IMR-90 (cell line): ENCODE measurements around the gene ST6GALNAC5. TPM values are rescaled to one million over a fixed set of nuclear protein-coding genes. Genes with fewer than 3 reads are reported as not detected.

Source experiments
- ATAC-seq: fragments of 200-7000 bp; cut with Tn5 transposase; 2 replicates; pipeline ENCODE4 v1.9.1; 2020; ENCODE audit warnings: low read depth, mild to moderate bottlenecking, moderate library complexity
- BruUV-seq: library from RNA; stranded (reverse); fragments of 400-500 nt; replicated peaks from 2 replicates; lab custom pipeline; 2021; lab: Mats Ljungman, UMichigan
- CTCF ChIA-PET: fragments of 300-600 bp; formaldehyde crosslinking; extraction: SDS; loops from one replicate; lab custom pipeline; 2021; ENCODE audit warnings: antibody characterized with exemption; lab: Yijun Ruan, JAX
- POLR2A ChIA-PET: fragments of 300-600 bp; sonication (Branson Sonifier 250); formaldehyde crosslinking; loops from one replicate; lab custom pipeline; 2022; ENCODE audit warnings: antibody characterized with exemption; ENCODE audit not compliant: unreplicated experiment; lab: Charles Lee
- DNase-seq: peaks from one replicate; pipeline ENCODE4 v3.0.0; 2013
- H2AFZ ChIP-seq: replicated peaks from 2 replicates; pipeline ENCODE3; 2013; ENCODE audit warnings: low read length, mild to moderate bottlenecking; ENCODE audit not compliant: poor library complexity
- H2AK5ac ChIP-seq: 2 replicates; pipeline ENCODE4 v1.6.1; 2013; ENCODE audit warnings: low read depth, low read length, inconsistent platforms
- H2AK9ac ChIP-seq: replicated peaks from 2 replicates; pipeline ENCODE3; 2013; ENCODE audit warnings: mild to moderate bottlenecking, low read depth, low read length, moderate library complexity; ENCODE audit not compliant: poor library complexity
- H2BK120ac ChIP-seq: 2 replicates; pipeline ENCODE4 v1.6.1; 2013; ENCODE audit warnings: low read depth, low read length, inconsistent platforms
- H2BK15ac ChIP-seq: 3 replicates; pipeline ENCODE4 v1.6.1; 2013; ENCODE audit warnings: low read depth, low read length, inconsistent platforms
- H2BK20ac ChIP-seq: 2 replicates; pipeline ENCODE4 v1.6.1; 2013; ENCODE audit warnings: low read depth, mild to moderate bottlenecking, inconsistent platforms, low read length, moderate library complexity
- H2BK5ac ChIP-seq: 2 replicates; pipeline ENCODE4 v1.6.1; 2013; ENCODE audit warnings: mild to moderate bottlenecking, low read depth, low read length, inconsistent platforms; ENCODE audit not compliant: poor library complexity, severe bottlenecking
- H3K14ac ChIP-seq: replicated peaks from 2 replicates; pipeline ENCODE4 v1.6.1; 2013; ENCODE audit warnings: low read depth, low read length, inconsistent platforms
- H3K18ac ChIP-seq: 2 replicates; pipeline ENCODE4 v1.6.1; 2013; ENCODE audit warnings: low read depth, low read length, control low read depth
- H3K23ac ChIP-seq: 2 replicates; pipeline ENCODE4 v1.6.1; 2013; ENCODE audit warnings: low read depth, low read length, inconsistent platforms
- H3K27ac ChIP-seq: 2 replicates; pipeline ENCODE4 v1.5.1; 2013; ENCODE audit warnings: mild to moderate bottlenecking, control low read depth, low read length; ENCODE audit not compliant: insufficient read depth
- H3K27me3 ChIP-seq: 2 replicates; pipeline ENCODE4 v1.6.1; 2013; ENCODE audit warnings: low read length; ENCODE audit not compliant: control insufficient read depth, insufficient read depth
- H3K36me3 ChIP-seq: 2 replicates; pipeline ENCODE4 v1.6.1; 2013; ENCODE audit warnings: low read length, mixed read lengths; ENCODE audit not compliant: control insufficient read depth, insufficient read depth
- H3K4ac ChIP-seq: 2 replicates; pipeline ENCODE4 v1.6.1; 2013; ENCODE audit warnings: low read depth, low read length, inconsistent platforms
- H3K4me1 ChIP-seq: 2 replicates; pipeline ENCODE4 v1.6.1; 2013; ENCODE audit warnings: low read length, mixed read lengths; ENCODE audit not compliant: control insufficient read depth, insufficient read depth
- H3K4me2 ChIP-seq: 2 replicates; pipeline ENCODE4 v1.6.1; 2013; ENCODE audit warnings: low read depth, mild to moderate bottlenecking, control low read depth, low read length, moderate library complexity
- H3K4me3 ChIP-seq: 2 replicates; pipeline ENCODE4 v1.5.1; 2013; ENCODE audit warnings: low read depth, mild to moderate bottlenecking, control low read depth, low read length, moderate library complexity; ENCODE audit not compliant: insufficient read depth
- H3K56ac ChIP-seq: 2 replicates; pipeline ENCODE4 v1.6.1; 2013; ENCODE audit warnings: low read length, inconsistent platforms; ENCODE audit not compliant: insufficient read depth; ENCODE audit errors: extremely low read depth
- H3K79me1 ChIP-seq, 2 experiments: 2 replicates each; pipeline ENCODE4 v1.6.1; 2013; ENCODE audit warnings: low read length in 2 of 2, inconsistent platforms in 1 of 2, low read depth in 1 of 2
- H3K9ac ChIP-seq: 2 replicates; pipeline ENCODE4 v1.6.1; 2013; ENCODE audit warnings: low read depth, low read length, control low read depth
- H3K9me1 ChIP-seq: 2 replicates; pipeline ENCODE4 v1.6.1; 2013; ENCODE audit warnings: low read length, inconsistent platforms; ENCODE audit not compliant: insufficient read depth
- H3K9me3 ChIP-seq: 2 replicates; pipeline ENCODE4 v1.6.1; 2013; ENCODE audit warnings: low read length; ENCODE audit not compliant: control insufficient read depth, insufficient read depth
- H4K20me1 ChIP-seq: 2 replicates; pipeline ENCODE4 v1.6.1; 2013; ENCODE audit warnings: low read length, inconsistent platforms; ENCODE audit not compliant: insufficient read depth
- H4K5ac ChIP-seq: 2 replicates; pipeline ENCODE4 v1.6.1; 2013; ENCODE audit warnings: mild to moderate bottlenecking, low read depth, low read length, control low read depth
- H4K8ac ChIP-seq, 2 experiments: 2 replicates each; pipeline ENCODE4 v1.6.1; 2013; ENCODE audit warnings: low read depth in 2 of 2, low read length in 2 of 2, control low read depth in 1 of 2, inconsistent platforms in 1 of 2
- H4K91ac ChIP-seq: 2 replicates; pipeline ENCODE4 v1.6.1; 2013; ENCODE audit warnings: low read depth, low read length, inconsistent platforms; ENCODE audit not compliant: insufficient read depth
- CEBPB ChIP-seq: IDR thresholded peaks from 2 replicates; pipeline ENCODE4 v1.6.1; 2012; ENCODE audit warnings: low read depth, low read length, improper control_type of control experiment
- SMC3 ChIP-seq: fragments of 150-350 bp; IDR thresholded peaks from 2 replicates; pipeline ENCODE4 v1.6.1; 2016; ENCODE audit warnings: low read depth, mild to moderate bottlenecking, antibody characterized with exemption, low read length, moderate library complexity
- WGBS, 2 experiments: methylation state at CpG; one replicate each; pipeline versions ENCODE4 v1.1.5 to v1.1.7; 2013; ENCODE audit warnings: missing lambda C conversion rate in 2 of 2; ENCODE audit not compliant: insufficient read length in 1 of 2; ENCODE audit errors: extremely low coverage in 2 of 2; 5-methylcytosine and 5-hydroxymethylcytosine counted together
- dilution Hi-C: fragments of 300-500 bp; cut with HindIII; formaldehyde crosslinking; loops from one replicate; pipeline ENCODE4 v1.14.3; 2018; ENCODE audit warnings: low sequenced_read_pairs; ENCODE audit not compliant: unreplicated experiment
- in situ Hi-C: fragments of 300-500 bp; cut with MboI; formaldehyde crosslinking; loops from 3 replicates; pipeline ENCODE4 v1.14.3; 2019; ENCODE audit warnings: low sequenced_read_pairs, inconsistent platforms, mixed read lengths
- intact Hi-C: fragments of 100-400 bp; cut with micrococcal nuclease; formaldehyde crosslinking; loops from 2 replicates; pipeline ENCODE4 v1.10.0; 2022
- polyA plus RNA-seq, 3 experiments: library from polyadenylated mRNA; depleted of rRNA; stranded (reverse); fragments of >200 nt; gene quantifications; 2 replicates each; pipeline ENCODE4 v1.2.3, GENCODE V29; 2012; ENCODE audit warnings: low replicate concordance in 1 of 3
- total RNA-seq: library from RNA; depleted of rRNA; stranded (reverse); fragments of >200 nt; gene quantifications from 2 replicates; pipeline ENCODE4 v1.2.3, GENCODE V29; 2012

The ST6GALNAC5 gene
- total and polyA plus RNA-seq, 2 of the 4 experiments (the other 2 are of a cell fraction) = 3.4 to 4.0 TPM

DNA sequence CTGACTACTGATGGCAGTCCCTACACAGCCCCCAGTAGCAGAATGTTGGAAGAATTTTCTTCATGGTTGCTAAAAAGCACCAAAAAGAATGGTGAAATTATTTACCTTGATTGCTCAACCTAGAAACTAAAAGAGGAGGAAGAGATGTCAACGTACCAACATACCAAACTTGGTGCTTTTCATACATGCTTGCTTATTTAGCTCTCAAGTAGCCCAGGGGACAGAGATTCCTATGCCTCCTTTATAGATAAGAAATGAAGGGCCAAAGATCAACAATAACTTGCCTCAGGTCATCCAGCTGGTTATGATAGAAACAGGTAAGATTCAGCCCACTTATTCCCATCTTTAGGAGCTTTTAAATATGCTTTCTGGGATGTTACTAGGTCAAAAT, 181.3 kb downstream of the ST6GALNAC5 start:
- no peaks in the 10 kb centered on the region for H4K20me1 ChIP-seq
- H3K18ac ChIP-seq = no peak overlapping the region
- no peak overlapping the region for H3K4ac ChIP-seq
- dilution Hi-C loops (no loop called here), intact Hi-C loops (no loop called here), in situ Hi-C loops (no loop called here)
- DNase-seq = no peak
- H4K5ac ChIP-seq = no peak overlapping the region
- no peaks in the 10 kb centered on the region for H3K9me1 ChIP-seq
- TF ChIP-seq SMC3 (no peak), CEBPB (0 out of 2 replicates have a peak, but pooled peaks have one; percentile 4)
- no peak overlapping the region for H2BK120ac ChIP-seq
- H2BK5ac ChIP-seq = no peak overlapping the region
- POLR2A ChIA-PET = no interaction called here
- WGBS, 2 experiments = no CpG with 5 or more reads among the region's 1 CpG
- no peaks in the 10 kb centered on the region for H3K79me1 ChIP-seq
- no peak overlapping the region for H3K14ac ChIP-seq
- no peaks in the 10 kb centered on the region for H3K36me3 ChIP-seq
- no peak overlapping the region for H2AK9ac ChIP-seq
- no peak overlapping the region for H3K56ac ChIP-seq
- H3K27ac ChIP-seq = no peak overlapping the region
- CTCF ChIA-PET = no interaction called here
- no peak overlapping the region for H2AK5ac ChIP-seq
- H3K4me1 ChIP-seq = no peaks in the 10 kb centered on the region
- ATAC-seq = no peak
- no peak overlapping the region for H2AFZ ChIP-seq
- no peak overlapping the region for H3K4me3 ChIP-seq
- peaks cover 3% of the 10 kb centered on the region for H3K27me3 ChIP-seq
- H3K9ac ChIP-seq = no peak overlapping the region
- no TSS peak for BruUV-seq
- no peak overlapping the region for H4K91ac ChIP-seq
- H3K23ac ChIP-seq = no peak overlapping the region
- no peak overlapping the region for H4K8ac ChIP-seq
- no peak overlapping the region for H2BK15ac ChIP-seq
- no peak overlapping the region for H2BK20ac ChIP-seq
- H3K9me3 ChIP-seq = no peaks in the 10 kb centered on the region
- H3K4me2 ChIP-seq = no peak overlapping the region
